Caco-2 (cell line): ENCODE measurements around the gene CBFB. TPM values are rescaled to one million over a fixed set of nuclear protein-coding genes. Genes with fewer than 3 reads are reported as not detected.

Experiments used
- BruUV-seq: library from RNA; stranded (reverse); fragments of 400-500 nt; replicated peaks from 2 replicates; lab custom pipeline; 2021; lab: Mats Ljungman, UMichigan
- CTCF ChIA-PET: fragments of 300-600 bp; sonication (Branson Sonifier 250); formaldehyde crosslinking; loops from one replicate; lab custom pipeline; 2022; ENCODE audit warnings: antibody characterized with exemption; lab: Charles Lee
- POLR2A ChIA-PET: fragments of 300-600 bp; sonication (Branson Sonifier 250); formaldehyde crosslinking; loops from one replicate; lab custom pipeline; 2022; ENCODE audit warnings: antibody characterized with exemption; lab: Charles Lee
- DNase-seq, 2 experiments: peaks; one replicate each; pipeline versions ENCODE4 v3.0.0 to v3.0.0-alpha.2; 2020 to 2022
- H3K27me3 ChIP-seq: replicated peaks from 2 replicates; pipeline ENCODE4 v1.6.0; 2011; ENCODE audit warnings: low read length; ENCODE audit not compliant: control insufficient read depth, insufficient read depth
- H3K36me3 ChIP-seq: 2 replicates; pipeline ENCODE4 v1.5.1; 2011; ENCODE audit warnings: low read length; ENCODE audit not compliant: control insufficient read depth, insufficient read depth
- H3K4me1 ChIP-seq: fragments of 250-450 bp; sonication (Bioruptor Pico); 2 replicates; pipeline ENCODE4 v1.5.1; 2020; ENCODE audit warnings: mild to moderate bottlenecking
- H3K4me3 ChIP-seq: 2 replicates; pipeline ENCODE4 v1.5.1; 2011; ENCODE audit warnings: low read depth, mild to moderate bottlenecking, control low read depth, low read length
- H3K9me3 ChIP-seq: fragments of 250-450 bp; sonication (Bioruptor Pico); 2 replicates; pipeline ENCODE4 v1.5.1; 2020; ENCODE audit warnings: mild to moderate bottlenecking, moderate library complexity
- H3K27ac Mint-ChIP-seq: one replicate; pipeline ENCODE4 v1.8.0; 2022; ENCODE audit warnings: mixed read lengths; ENCODE audit not compliant: unreplicated experiment
- H3K27me3 Mint-ChIP-seq: one replicate; pipeline ENCODE4 v1.8.0; 2022; ENCODE audit warnings: mixed read lengths; ENCODE audit not compliant: insufficient read depth, unreplicated experiment
- H3K36me3 Mint-ChIP-seq: one replicate; pipeline ENCODE4 v1.8.0; 2022; ENCODE audit warnings: mild to moderate bottlenecking, mixed read lengths; ENCODE audit not compliant: insufficient read depth, unreplicated experiment
- H3K4me1 Mint-ChIP-seq: one replicate; pipeline ENCODE4 v1.8.0; 2022; ENCODE audit warnings: low read depth, mixed read lengths; ENCODE audit not compliant: unreplicated experiment
- H3K4me3 Mint-ChIP-seq: one replicate; pipeline ENCODE4 v1.8.0; 2022; ENCODE audit warnings: mild to moderate bottlenecking, moderate library complexity, mixed read lengths; ENCODE audit not compliant: unreplicated experiment
- H3K9me3 Mint-ChIP-seq: one replicate; pipeline ENCODE4 v1.8.0; 2022; ENCODE audit warnings: mixed read lengths; ENCODE audit not compliant: unreplicated experiment
- intact Hi-C: fragments of 100-400 bp; cut with micrococcal nuclease; formaldehyde crosslinking; loops from one replicate; pipeline ENCODE4 v1.10.0; 2022; ENCODE audit not compliant: unreplicated experiment
- total RNA-seq: library from RNA; stranded (reverse); gene quantifications from 2 replicates; pipeline ENCODE4 v1.2.3, GENCODE V29; 2022
- TF ChIP-seq, protein P1 (sequence below), 2 experiments: fragments of 200-600 bp in 1 of 2; IDR thresholded peaks; 1 replicate in 1 of 2; 2 replicates in 1 of 2; pipeline versions ENCODE4 v1.5.1 to v1.8.0; 2011 to 2022; ENCODE audit warnings: antibody characterized with exemption in 1 of 2, control low read depth in 1 of 2, inconsistent platforms in 1 of 2, low read depth in 1 of 2, low read length in 1 of 2, mild to moderate bottlenecking in 1 of 2, moderate library complexity in 1 of 2; ENCODE audit not compliant: insufficient read depth in 1 of 2, severe bottlenecking in 1 of 2, unreplicated experiment in 1 of 2

The CBFB gene
- total RNA-seq, 1 experiment from 2014 or later, result 102 TPM

DNA sequence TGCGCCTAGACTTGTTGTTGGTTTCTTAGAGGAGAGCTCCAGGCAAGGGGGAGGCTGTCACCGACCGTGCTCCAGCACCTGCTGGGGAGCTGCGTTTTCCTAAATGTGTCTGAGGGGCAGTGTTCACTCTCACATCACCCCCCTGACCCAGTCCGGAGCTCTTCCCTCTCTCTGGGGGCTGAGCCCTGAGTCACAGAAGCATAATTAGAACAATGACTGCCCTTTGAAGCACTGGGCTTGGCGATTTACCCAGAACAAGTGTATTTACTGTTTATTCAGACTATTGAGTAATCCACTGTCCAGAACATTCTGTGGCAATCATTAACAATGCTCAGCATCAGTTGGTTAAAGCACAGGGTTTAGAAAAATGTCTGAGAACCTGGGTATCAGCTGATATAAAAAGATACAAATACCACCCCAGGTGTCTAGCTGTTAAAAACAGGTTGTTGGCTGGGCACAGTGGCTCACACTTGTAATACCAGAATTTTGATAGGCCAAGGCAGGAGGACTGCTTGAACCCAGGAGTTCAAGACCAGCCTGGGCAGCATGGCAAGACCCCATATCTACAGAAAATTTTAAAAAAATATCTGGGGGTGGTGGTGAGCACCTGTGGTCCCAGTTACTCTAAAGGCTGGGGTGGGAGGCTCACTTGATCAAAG lies 32.5 kb upstream of the CBFB start:
- Mint-ChIP-seq H3K27ac (no peak overlapping the region), H3K9me3 (no peaks in the 10 kb centered on the region), H3K36me3 (no peaks in the 10 kb centered on the region), H3K27me3 (peaks cover 6% of the 10 kb centered on the region), H3K4me1 (no peaks in the 10 kb centered on the region), H3K4me3 (no peak overlapping the region)
- no peaks in the 10 kb centered on the region for H3K27me3 ChIP-seq
- BruUV-seq, result no TSS peak
- TF ChIP-seq, protein P1, sequence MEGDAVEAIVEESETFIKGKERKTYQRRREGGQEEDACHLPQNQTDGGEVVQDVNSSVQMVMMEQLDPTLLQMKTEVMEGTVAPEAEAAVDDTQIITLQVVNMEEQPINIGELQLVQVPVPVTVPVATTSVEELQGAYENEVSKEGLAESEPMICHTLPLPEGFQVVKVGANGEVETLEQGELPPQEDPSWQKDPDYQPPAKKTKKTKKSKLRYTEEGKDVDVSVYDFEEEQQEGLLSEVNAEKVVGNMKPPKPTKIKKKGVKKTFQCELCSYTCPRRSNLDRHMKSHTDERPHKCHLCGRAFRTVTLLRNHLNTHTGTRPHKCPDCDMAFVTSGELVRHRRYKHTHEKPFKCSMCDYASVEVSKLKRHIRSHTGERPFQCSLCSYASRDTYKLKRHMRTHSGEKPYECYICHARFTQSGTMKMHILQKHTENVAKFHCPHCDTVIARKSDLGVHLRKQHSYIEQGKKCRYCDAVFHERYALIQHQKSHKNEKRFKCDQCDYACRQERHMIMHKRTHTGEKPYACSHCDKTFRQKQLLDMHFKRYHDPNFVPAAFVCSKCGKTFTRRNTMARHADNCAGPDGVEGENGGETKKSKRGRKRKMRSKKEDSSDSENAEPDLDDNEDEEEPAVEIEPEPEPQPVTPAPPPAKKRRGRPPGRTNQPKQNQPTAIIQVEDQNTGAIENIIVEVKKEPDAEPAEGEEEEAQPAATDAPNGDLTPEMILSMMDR (IDR thresholded peaks at IDR 0.05; ENCODE audit: insufficient read depth in 1 of 2, low read depth in 1 of 2, low read length in 1 of 2, severe bottlenecking in 1 of 2, unreplicated experiment in 1 of 2), result no peak
- no peaks in the 10 kb centered on the region for H3K36me3 ChIP-seq
- POLR2A ChIA-PET, result no interaction called here
- intact Hi-C loops, result no loop called here
- CTCF ChIA-PET, result no interaction called here
- H3K4me3 ChIP-seq, result no peak overlapping the region
- H3K4me1 ChIP-seq, result peaks cover 11% of the 10 kb centered on the region; the same call in 1 of the 2 replicates
- H3K9me3 ChIP-seq, result no peaks in the 10 kb centered on the region
- no peak for DNase-seq

DNA sequence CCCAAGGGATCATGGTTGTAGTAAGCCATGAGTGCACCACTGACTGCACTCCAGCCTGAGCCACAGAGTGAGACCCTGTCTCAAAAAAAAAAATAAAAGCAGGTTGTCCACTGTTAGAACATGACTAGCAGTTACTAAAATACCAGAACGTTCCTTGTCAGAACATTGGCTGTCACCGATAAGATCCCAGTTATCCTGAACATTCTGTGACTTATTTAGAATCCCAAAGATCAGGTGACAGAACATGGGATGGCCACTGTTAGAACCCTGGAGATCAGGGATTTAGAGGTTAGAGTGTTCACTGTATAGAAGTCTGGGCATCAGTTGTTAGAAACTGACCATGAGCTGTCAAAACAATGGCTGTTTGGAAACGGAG lies 32.0 kb upstream of the CBFB start:
- Histone ChIP-seq H3K9me3 (no peaks in the 10 kb centered on the region), H3K36me3 (no peaks in the 10 kb centered on the region), H3K27me3 (no peaks in the 10 kb centered on the region), H3K4me3 (no peak overlapping the region), H3K4me1 (peaks cover 11% of the 10 kb centered on the region; the same call in 1 of the 2 replicates)
- Mint-ChIP-seq H3K9me3 (no peaks in the 10 kb centered on the region), H3K4me1 (no peaks in the 10 kb centered on the region), H3K4me3 (no peak overlapping the region), H3K27ac (no peak overlapping the region), H3K36me3 (no peaks in the 10 kb centered on the region), H3K27me3 (peaks cover 6% of the 10 kb centered on the region)
- ChIA-PET CTCF (interaction anchor here (0.6 kb wide), 1 partner anchor 373 kb away, joined by 5 read pairs; no protein-coding TSS in a partner anchor), POLR2A (no interaction called here)
- BruUV-seq, result no TSS peak
- TF ChIP-seq, protein P1 (IDR thresholded peaks at IDR 0.05; ENCODE audit: insufficient read depth in 1 of 2, low read depth in 1 of 2, low read length in 1 of 2, severe bottlenecking in 1 of 2, unreplicated experiment in 1 of 2), result no peak
- no peak for DNase-seq
- intact Hi-C loops, result no loop called here

DNA sequence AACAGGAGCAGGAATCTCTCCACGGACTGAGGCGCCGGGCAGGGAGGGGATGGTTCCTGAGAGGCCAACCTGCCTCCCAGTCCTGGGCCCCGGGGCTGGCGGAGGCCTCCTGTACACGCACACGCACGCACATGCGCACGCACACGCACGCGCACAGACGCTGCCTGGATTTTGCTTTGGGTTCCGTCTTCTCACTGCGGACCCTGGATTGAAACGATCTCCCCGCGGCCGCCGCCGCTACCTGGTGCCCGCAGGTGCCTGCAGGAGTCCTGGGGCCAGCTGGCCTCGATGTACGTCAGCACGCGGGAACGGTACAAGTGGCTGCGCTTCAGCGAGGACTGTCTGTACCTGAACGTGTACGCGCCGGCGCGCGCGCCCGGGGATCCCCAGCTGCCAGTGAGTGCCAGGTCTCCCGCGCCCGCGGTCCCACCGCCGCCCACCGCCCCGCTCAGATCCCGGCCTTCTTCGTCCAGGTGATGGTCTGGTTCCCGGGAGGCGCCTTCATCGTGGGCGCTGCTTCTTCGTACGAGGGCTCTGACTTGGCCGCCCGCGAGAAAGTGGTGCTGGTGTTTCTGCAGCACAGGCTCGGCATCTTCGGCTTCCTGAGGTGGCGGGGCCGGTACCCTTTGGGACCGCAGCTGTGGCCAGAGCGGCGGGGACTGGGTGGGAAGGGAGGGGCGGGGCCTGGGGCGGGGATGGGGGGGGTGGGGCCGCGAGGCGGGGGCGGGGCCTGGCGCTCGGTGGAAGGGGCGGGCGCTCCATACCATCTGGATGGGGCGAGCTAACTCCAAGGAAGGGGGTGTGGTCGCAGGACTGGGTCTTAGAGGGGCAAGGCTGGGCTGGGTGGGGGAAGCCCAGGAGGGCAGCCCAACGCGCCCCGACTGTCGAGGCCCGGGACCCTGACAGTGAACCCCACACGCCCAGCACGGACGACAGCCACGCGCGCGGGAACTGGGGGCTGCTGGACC lies 28.3 kb upstream of the CBFB start:
- POLR2A ChIA-PET, result interaction anchor here (0.5 kb wide), 1 partner anchor 153 kb away, joined by 3 read pairs; no protein-coding TSS in a partner anchor
- H3K4me3 ChIP-seq, result peak overlapping the region; percentile 34
- peaks cover 11% of the 10 kb centered on the region; the same call in 1 of the 2 replicates for H3K4me1 ChIP-seq
- H3K36me3 ChIP-seq, result no peaks in the 10 kb centered on the region
- no peaks in the 10 kb centered on the region for H3K27me3 ChIP-seq
- H3K9me3 ChIP-seq, result no peaks in the 10 kb centered on the region
- intact Hi-C loops, result no loop called here
- peak overlapping the region; percentile 58 for H3K4me3 Mint-ChIP-seq
- CTCF ChIA-PET, result interaction anchor here (0.5 kb wide), 1 partner anchor 41 kb away, joined by 3 read pairs; no protein-coding TSS in a partner anchor
- peaks cover 6% of the 10 kb centered on the region for H3K27me3 Mint-ChIP-seq
- DNase-seq, result peak in 1 of 2 experiments; percentile 38
- H3K4me1 Mint-ChIP-seq, result no peaks in the 10 kb centered on the region
- H3K9me3 Mint-ChIP-seq, result no peaks in the 10 kb centered on the region
- no peak overlapping the region for H3K27ac Mint-ChIP-seq
- no peaks in the 10 kb centered on the region for H3K36me3 Mint-ChIP-seq
- TF ChIP-seq, protein P1 (IDR thresholded peaks at IDR 0.05; ENCODE audit: insufficient read depth in 1 of 2, low read depth in 1 of 2, low read length in 1 of 2, severe bottlenecking in 1 of 2, unreplicated experiment in 1 of 2), result no peak
- BruUV-seq, result no TSS peak
